Esophagus squamous epithelium (tissue), 5 donors: ENCODE data around the gene OCA2. TPM values are rescaled to one million over a fixed set of nuclear protein-coding genes. Genes with fewer than 3 reads are reported as not detected.

Source experiments
- DNase-seq: peaks from one replicate; lab custom pipeline; 2025; lab: John Stamatoyannopoulos, UW
- H3K27ac ChIP-seq, 4 donors: fragments of 200-600 bp; sonication (generic); one replicate each; pipeline ENCODE4 v1.5.1; 2016 to 2019; ENCODE audit warnings: mild to moderate bottlenecking in 1 of 4
- H3K27me3 ChIP-seq, 4 donors: fragments of 200-600 bp; sonication (generic); 1 replicate in 3 of 4; 2 replicates in 1 of 4; pipeline versions ENCODE4 v1.5.1 to v1.6.0; 2017 to 2021; ENCODE audit warnings: antibody characterized with exemption in 1 of 4
- H3K36me3 ChIP-seq, 3 donors: fragments of 200-600 bp; sonication (generic); one replicate each; pipeline ENCODE4 v1.5.1; 2016 to 2019
- H3K4me1 ChIP-seq, 3 donors: fragments of 200-600 bp; sonication (generic); one replicate each; pipeline ENCODE4 v1.5.1; 2017 to 2019
- H3K4me3 ChIP-seq, 4 donors: fragments of 200-600 bp; sonication (generic); 1 replicate in 3 of 4; 2 replicates in 1 of 4; pipeline ENCODE4 v1.5.1; 2016 to 2019; ENCODE audit warnings: mild to moderate bottlenecking in 2 of 4, moderate library complexity in 1 of 4
- H3K9me3 ChIP-seq, 3 donors: fragments of 200-600 bp; sonication (generic); one replicate each; pipeline ENCODE4 v1.5.1; 2016 to 2019
- CTCF ChIP-seq, 6 experiments: fragments of 450-650 bp in 4 of 6; fragments of 200-600 bp in 2 of 6; sonication (generic) in 2 of 6; IDR thresholded peaks; one replicate each; pipeline ENCODE4 v1.5.1; 2016 to 2019; ENCODE audit warnings: antibody characterized with exemption in 6 of 6, mild to moderate bottlenecking in 4 of 6, moderate library complexity in 4 of 6
- POLR2A ChIP-seq, 4 donors: fragments of 450-650 bp; IDR thresholded peaks; one replicate each; pipeline ENCODE4 v1.6.1; 2017; ENCODE audit warnings: antibody characterized with exemption in 4 of 4, mild to moderate bottlenecking in 4 of 4, moderate library complexity in 3 of 4
- WGBS, 2 donors: methylation state at CpG; one replicate each; pipeline ENCODE4 v1.1.5; 2018; 5-methylcytosine and 5-hydroxymethylcytosine counted together
- intact Hi-C: fragments of 100-400 bp; cut with DNase I; formaldehyde crosslinking; loops from one replicate; pipeline ENCODE4 v1.15.0; 2022
- total RNA-seq, 4 donors: library from RNA; depleted of rRNA; stranded (reverse); fragments of >200 nt; gene quantifications; one replicate each; pipeline ENCODE4 v1.1.0, GENCODE V29; 2016
- donor health status: DM: yes; HTN: yes; CAD: no.

The OCA2 gene
- total RNA-seq, 4 donors from 2014 or later = 1.7 to 5.5 (median 4.6) TPM

DNA sequence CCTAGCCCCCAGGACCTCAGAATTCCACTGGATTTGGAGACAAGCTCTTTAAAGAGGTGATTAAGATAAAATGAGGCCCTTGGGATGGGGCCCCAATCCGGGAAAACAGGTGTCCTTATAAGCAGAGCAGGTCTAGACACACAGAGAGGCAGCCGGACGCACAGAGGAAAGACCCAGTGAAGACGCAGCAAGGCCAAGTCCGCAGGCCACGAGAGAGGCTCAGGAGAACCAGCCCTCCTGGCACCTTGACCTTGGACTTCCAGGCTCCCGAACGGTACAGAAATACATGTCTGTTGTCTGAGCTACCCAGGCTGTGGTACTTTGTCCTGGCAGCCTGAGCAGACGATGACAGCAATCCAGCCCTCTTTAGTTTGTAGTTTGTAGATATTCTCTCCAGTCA lies 324.5 kb downstream of the OCA2 start:
- WGBS, 2 donors = 87 to 100% methylated on average over 3 to 8 of the region's 9 CpGs
- H3K27ac ChIP-seq = no peak overlapping the region
- no peak for DNase-seq
- TF ChIP-seq POLR2A (IDR thresholded peaks at IDR 0.05) = no peak
- no peak for TF ChIP-seq CTCF (IDR thresholded peaks at IDR 0.05)
- H3K4me1 ChIP-seq = no peaks in the 10 kb centered on the region
- no peaks in the 10 kb centered on the region for H3K36me3 ChIP-seq
- no peak overlapping the region for H3K4me3 ChIP-seq
- H3K27me3 ChIP-seq = no peaks in the 10 kb centered on the region
- intact Hi-C loops = no loop called here
- H3K9me3 ChIP-seq = no peaks in the 10 kb centered on the region

DNA sequence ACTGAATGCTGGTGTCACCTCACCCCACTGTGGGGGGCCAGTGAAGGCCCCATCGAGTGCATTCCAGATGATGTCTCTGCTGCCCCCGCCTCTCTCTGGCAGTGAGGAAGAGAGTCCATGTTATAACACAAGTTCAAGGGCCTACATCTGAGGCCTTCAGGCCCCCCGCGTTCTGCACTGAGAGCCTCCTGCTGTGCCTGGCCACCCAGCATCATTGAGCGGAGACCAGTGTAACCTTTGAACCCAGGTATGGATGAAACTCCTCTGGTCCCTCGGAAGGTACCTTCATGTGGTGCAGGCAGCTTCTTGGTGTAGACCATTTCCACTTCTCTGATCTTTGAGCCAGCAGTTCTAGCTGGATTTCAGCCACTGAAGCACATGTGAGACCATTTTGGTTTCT lies 324.9 kb downstream of the OCA2 start:
- Histone ChIP-seq H3K27me3 (no peaks in the 10 kb centered on the region), H3K27ac (no peak overlapping the region), H3K4me3 (no peak overlapping the region), H3K4me1 (no peaks in the 10 kb centered on the region), H3K9me3 (no peaks in the 10 kb centered on the region), H3K36me3 (no peaks in the 10 kb centered on the region)
- DNase-seq = no peak
- 87 to 88% methylated on average over 5 to 6 of the region's 6 CpGs for WGBS, 2 donors
- no peak for TF ChIP-seq POLR2A (IDR thresholded peaks at IDR 0.05)
- no peak for TF ChIP-seq CTCF (IDR thresholded peaks at IDR 0.05)
- intact Hi-C loops = no loop called here

GRCh38 chr15:27771892-27772291 lies 327.2 kb downstream of the OCA2 start:
- H3K27me3 ChIP-seq = no peaks in the 10 kb centered on the region
- no peak for DNase-seq
- no peaks in the 10 kb centered on the region for H3K4me1 ChIP-seq
- H3K9me3 ChIP-seq = peaks cover 0 to 11% (median 0%) of the 10 kb centered on the region in 3 donors
- 91 to 92% methylated on average over 7 of the region's 7 CpGs for WGBS, 2 donors
- TF ChIP-seq POLR2A (IDR thresholded peaks at IDR 0.05) (no peak), CTCF (IDR thresholded peaks at IDR 0.05) (no peak)
- H3K27ac ChIP-seq = no peak overlapping the region
- H3K36me3 ChIP-seq = no peaks in the 10 kb centered on the region
- intact Hi-C loops = no loop called here
- H3K4me3 ChIP-seq = no peak overlapping the region

GRCh38 chr15:27770769-27771554 lies 328.2 kb downstream of the OCA2 start:
- 89 to 96% methylated on average over 7 to 14 of the region's 26 CpGs for WGBS, 2 donors
- intact Hi-C loops = no loop called here

More at GRCh38 chr15:27770769-27771554, 328.2 kb downstream of the OCA2 start:
- no peaks in the 10 kb centered on the region for H3K4me1 ChIP-seq
- no peak overlapping the region for H3K4me3 ChIP-seq
- DNase-seq = no peak
- H3K27me3 ChIP-seq = no peaks in the 10 kb centered on the region
- H3K27ac ChIP-seq = no peak overlapping the region
- TF ChIP-seq POLR2A (IDR thresholded peaks at IDR 0.05) = no peak
- TF ChIP-seq CTCF (IDR thresholded peaks at IDR 0.05) = no peak
- H3K36me3 ChIP-seq = no peaks in the 10 kb centered on the region
- H3K9me3 ChIP-seq = peaks cover 0 to 13% (median 0%) of the 10 kb centered on the region in 3 donors
